ENCODE measurements around the gene ARPP19.
"Not testable (repeated sequence)": the region's sequence is repeated elsewhere in the genome, so short reads cannot be mapped to it uniquely, and the experiment has no call there.

The ARPP19 gene

GRCh38 chr15:52546031-52546751, 22.6 kb downstream of the ARPP19 start:
- no peak for DNase-seq

GRCh38 chr15:52540374-52541012, 28.3 kb downstream of the ARPP19 start:
- DNase-seq, result no peak

GRCh38 chr15:52537459-52537858, 31.4 kb downstream of the ARPP19 start:
- no peak for DNase-seq

- no peak for DNase-seq
Observed at GRCh38 chr15:52532427-52532826, 36.4 kb downstream of the ARPP19 start.

GRCh38 chr15:52529940-52530339, 38.9 kb downstream of the ARPP19 start:
- no peak for DNase-seq

- peak; percentile 19 for DNase-seq
Observed at GRCh38 chr15:52529341-52529924, 39.4 kb downstream of the ARPP19 start.

GRCh38 chr15:52528564-52529340, 40.1 kb downstream of the ARPP19 start, which contains the start of gene MYO5A:
Gene MYO5A (minus strand): TSS chr15:52528880. CDS start chr15:52528806, 74 bp downstream.
- DNase-seq, result peak; percentile 87

- DNase-seq, result peak; percentile 34
Observed at GRCh38 chr15:52527911-52528563, 40.8 kb downstream of the ARPP19 start.

GRCh38 chr15:52527196-52527910, 41.5 kb downstream of the ARPP19 start:
- DNase-seq, result no peak

- no peak for DNase-seq
Observed at GRCh38 chr15:52524223-52525136, 44.4 kb downstream of the ARPP19 start.

- DNase-seq, result no peak
Observed at GRCh38 chr15:52523647-52524046, 45.2 kb downstream of the ARPP19 start.

- no peak for DNase-seq
Observed at GRCh38 chr15:52523192-52523591, 45.6 kb downstream of the ARPP19 start.

- DNase-seq, result no peak
Observed at GRCh38 chr15:52521682-52522081, 47.1 kb downstream of the ARPP19 start.

GRCh38 chr15:52520421-52520820, 48.4 kb downstream of the ARPP19 start:
- no peak for DNase-seq

- no peak for DNase-seq
Observed at GRCh38 chr15:52518487-52519371, 50.1 kb downstream of the ARPP19 start.

- no peak for DNase-seq
Observed at GRCh38 chr15:52517014-52517413, 51.8 kb downstream of the ARPP19 start.

GRCh38 chr15:52515343-52515742, 53.5 kb downstream of the ARPP19 start:
- DNase-seq, result no peak

- no peak for DNase-seq
Observed at GRCh38 chr15:52514482-52514881, 54.3 kb downstream of the ARPP19 start.

- DNase-seq, result not testable (repeated sequence)
Observed at GRCh38 chr15:52512869-52513268, 56.0 kb downstream of the ARPP19 start.

- DNase-seq, result no peak
Observed at GRCh38 chr15:52511084-52511483, 57.7 kb downstream of the ARPP19 start.
